ENCODE results near the gene DGCR6. TPM values are rescaled to one million over a fixed set of nuclear protein-coding genes. Genes with fewer than 3 reads are reported as not detected.
"Not testable (repeated sequence)": the region's sequence is repeated elsewhere in the genome, so short reads cannot be mapped to it uniquely, and the experiment has no call there.

Gene DGCR6
- total RNA-seq, 1 donor from 2014 or later, result 5.0 TPM

DNA sequence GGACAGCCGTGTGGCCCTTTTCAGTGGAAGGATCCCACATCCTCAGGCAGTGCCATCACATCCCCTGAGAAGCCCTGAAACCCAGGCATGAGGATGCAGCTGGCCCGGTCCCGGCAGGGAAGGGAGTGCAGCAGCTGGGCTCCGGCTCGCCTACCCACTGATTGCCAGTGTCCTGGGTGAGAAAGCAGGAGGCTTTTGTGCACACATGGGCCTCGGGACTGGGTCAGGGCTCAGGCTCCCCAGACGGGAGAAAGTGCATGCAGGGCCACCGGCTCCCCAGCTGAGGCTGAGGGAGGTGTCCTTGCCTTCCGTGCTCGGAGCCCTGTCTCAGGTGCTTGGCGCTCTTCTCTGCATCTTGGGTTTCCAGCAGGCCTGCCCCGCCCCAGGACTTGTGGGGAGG is 53.6 kb downstream of the DGCR6 start:
- DNase-seq (ENCODE audit: low read depth), result peak; percentile 27

DNA sequence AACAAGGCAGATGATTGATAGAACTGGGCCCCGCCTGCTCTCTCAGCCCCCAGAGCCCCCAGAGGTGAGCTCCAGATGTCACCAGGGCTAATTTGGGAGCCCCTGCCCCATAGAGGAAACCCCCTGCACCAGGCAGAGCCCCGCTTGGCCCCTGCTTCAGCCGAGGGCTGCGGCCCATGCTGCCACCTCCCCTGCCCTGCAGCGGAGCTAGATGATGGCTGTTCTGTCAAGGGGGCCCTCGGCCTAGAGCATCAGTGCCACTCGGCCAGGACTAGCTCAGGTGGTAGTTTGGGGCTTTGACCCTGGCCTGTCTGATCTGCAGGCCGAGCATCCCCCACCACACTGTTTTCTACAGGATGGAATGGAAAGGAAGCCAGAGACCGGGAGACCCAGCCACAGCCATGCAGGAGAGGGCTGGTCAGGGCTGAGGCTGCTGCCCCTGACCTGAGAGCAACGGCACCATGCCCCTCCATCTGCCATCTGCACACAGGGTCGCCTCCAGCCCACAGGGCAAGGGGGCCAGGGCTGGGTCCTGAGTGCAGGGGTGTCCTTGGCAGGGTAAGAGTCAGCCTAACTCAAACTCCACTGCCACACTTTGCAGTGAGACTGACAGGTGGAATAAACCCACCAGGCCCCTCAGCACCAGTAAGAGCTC is 54.2 kb downstream of the DGCR6 start:
- DNase-seq (ENCODE audit: low read depth), result not testable (repeated sequence)

DNA sequence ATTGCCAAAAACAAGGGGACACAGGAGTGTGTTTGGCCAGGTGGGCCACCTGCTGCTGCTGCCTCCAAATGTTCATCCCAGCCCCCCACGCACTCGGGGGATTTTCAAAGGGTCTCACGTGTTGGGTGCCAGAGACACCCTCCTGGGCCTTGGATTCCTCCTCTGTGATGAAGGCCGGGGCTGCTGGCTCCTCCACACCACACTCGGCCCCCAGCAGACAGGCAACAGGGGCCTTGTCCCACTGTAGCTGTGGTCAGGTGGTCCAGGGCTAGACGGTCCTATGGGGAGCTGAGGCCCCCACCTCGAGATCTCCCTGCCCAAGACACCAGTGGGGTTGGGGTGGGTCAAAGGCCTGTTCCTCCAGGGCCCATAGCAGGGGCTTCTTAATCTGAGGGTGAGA is 55.1 kb downstream of the DGCR6 start:
- not testable (repeated sequence) for DNase-seq (ENCODE audit: low read depth)

Other genes with a start within 250 kb of the DGCR6 start
- 0.43 and 0.73 TPM in 2 replicates for gene PRODH, start 30.0 kb downstream of the DGCR6 start, total RNA-seq
- 60.8 and 63.8 TPM in 2 replicates for gene DGCR2, start 216.1 kb downstream of the DGCR6 start, total RNA-seq
- not detected in 2 replicates for gene TSSK2, start 225.0 kb downstream of the DGCR6 start, total RNA-seq
- 17.5 and 21.1 TPM in 2 replicates for gene ESS2, start 238.3 kb downstream of the DGCR6 start, total RNA-seq
- gene GSC2, start 244.0 kb downstream of the DGCR6 start, total RNA-seq, result not detected in 2 replicates

Measured in myocyte (in vitro differentiated cells).